ENCODE results near the gene PERCC1.
"Not testable (repeated sequence)": the region's sequence is repeated elsewhere in the genome, so short reads cannot be mapped to it uniquely, and the experiment has no call there.

PERCC1 gene

DNA sequence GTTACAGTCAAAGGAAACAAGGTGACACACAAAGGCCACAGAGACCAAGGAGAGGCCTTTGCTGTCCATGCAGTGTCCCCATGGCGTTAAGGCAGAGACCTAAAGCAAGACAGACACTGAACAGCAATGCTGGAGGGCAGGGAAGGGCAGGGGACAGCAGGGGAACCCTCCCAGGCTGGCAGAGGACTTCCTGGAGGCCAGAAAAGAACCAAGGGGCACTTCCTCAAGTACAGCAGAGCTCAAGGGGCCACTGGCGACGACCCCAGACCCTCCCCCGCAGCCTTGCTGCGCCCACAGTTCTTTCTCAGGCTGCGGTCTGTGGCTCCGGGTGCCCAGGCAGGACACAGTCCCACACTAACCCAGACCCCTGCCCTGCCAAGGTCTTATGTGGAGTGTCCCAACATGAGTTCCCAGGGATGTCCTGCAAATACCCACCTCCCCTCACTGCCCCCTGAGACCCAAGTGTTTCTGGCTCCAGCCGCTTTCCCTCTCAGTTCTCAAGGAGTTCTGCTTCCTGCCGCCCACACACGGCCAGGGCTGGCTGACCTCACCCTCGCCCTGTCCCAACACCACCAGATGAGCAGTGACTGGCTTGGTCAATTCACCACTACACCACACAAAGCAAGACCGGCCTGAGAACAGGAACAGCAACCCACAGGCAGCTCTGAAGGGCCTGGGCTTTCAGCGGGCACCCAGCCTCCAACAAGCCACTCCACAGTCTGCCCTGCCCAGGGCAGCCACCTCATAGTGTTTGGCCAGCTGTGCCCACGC lies 39.8 kb downstream of the PERCC1 start:
- DNase-seq: no peak

- DNase-seq: no peak
Observed at GRCh38 chr16:1471569-1472194, 40.8 kb downstream of the PERCC1 start.

- DNase-seq: no peak
Observed at GRCh38 chr16:1472974-1473373, 42.1 kb downstream of the PERCC1 start.

DNA sequence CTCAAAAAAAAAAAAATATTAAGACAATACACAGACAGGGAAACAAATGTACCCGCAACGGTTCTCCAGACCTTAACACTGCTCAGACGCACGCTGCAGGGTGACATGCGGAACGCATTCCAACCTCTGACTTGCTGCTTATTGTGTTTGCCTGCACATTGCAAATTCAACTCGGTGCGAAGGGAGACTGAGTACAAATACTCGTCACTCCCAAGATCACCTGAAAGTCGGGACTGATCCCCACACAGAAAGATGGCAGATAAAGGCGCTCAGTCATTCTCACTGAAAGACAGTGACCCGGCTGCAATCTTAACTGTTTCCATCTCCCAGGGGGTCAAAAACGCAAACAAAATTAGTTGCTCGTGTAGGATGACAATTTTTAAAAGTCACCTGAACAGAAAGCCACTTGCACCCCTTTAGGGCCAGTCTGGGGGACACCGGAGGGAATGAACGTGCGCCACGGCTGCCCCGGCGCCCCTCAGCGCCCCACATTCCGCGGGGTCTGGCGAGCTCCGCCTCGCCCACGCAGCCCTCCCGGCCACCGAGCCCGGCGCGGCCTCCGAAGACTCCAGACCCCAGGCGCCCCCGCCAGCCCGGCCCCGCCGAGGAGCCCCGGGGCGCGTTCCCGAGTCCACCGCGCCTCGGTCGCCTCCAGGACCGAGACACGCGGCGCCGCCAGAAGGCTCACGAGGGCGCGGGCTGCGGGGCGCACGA lies 43.4 kb downstream of the PERCC1 start:
- no peak for DNase-seq

DNA sequence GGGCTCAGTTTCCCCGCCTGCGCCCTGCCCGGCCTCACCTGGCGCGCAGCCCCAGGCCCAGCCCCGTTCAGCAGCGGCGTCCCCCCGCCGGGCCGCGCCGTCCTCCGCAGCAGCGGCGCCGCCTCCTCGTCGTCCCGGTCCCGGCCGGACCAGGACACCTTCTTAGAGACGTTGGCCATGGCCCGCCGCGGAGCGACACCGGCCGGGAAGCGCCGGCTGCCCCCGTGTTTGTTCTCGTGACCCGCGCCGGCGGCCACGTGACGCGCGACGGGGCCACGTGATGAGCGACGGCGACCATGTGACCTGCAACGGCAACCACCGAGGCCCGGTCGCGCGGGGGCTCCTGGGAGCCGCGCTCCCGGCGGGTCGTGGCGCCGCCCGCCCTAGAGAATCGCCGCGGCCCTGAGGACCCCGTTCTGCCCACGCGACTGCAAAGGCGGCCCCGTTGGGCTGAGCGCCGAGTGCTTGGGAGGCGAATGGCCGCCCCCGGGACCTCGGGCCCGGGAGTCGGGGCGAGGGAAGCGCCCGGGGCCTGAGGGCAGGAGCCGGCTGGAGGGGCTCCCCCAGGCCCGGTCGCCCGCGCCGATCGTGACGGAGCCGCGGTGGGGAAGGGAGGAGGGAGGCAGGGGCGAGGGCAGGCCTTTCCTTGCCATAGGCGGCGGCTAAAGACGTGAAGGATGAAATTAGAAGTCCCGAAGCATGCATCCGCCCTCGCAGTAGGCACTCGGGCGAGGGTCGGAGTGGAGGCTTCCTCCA lies 44.1 kb downstream of the PERCC1 start, which contains the start of gene CLCN7:
Gene CLCN7, minus strand, starts transcription at position 233 of the 756 bp plus-strand sequence. Its CDS starts 54 bp downstream, at position 179.
- DNase-seq: peak; percentile 86

- no peak for DNase-seq
Observed at GRCh38 chr16:1475552-1476114, 44.8 kb downstream of the PERCC1 start.

DNA sequence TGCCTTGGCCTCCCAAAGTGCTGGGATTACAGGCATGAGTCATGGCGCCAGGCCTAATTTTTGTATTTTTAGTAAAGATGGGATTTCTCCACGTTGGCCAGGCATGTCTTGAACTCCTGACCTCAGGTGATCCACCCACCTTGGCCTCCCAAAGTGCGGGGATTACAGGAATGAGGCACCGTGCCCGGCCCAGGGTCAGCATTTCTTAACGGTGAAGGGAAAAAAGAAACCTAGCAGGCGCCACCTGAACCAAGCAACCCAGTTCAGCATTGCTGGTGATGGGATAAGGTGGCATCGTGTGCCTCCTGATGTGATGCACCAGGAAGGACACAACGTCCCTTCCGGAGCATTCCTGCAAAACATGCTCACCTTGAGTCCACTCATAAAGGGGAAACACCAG lies 46.2 kb downstream of the PERCC1 start:
- DNase-seq: no peak

DNA sequence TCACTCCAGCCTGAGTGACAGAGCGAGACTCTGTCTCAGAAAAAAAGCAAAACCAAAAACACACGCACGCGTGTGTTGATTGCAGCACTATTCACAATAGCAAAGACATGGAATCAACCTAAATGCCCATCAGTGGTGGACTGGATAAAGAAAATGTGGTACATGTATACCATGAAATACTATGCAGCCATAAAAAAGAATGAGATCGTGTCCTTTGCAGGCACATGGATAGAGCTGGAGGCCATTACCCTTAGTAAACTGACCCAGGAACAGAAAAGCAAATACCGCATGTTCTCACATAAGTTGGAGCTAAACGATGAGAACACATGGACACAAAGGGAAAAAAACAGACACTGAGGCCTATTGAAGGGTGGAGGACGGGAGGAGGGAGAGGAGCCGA lies 48.1 kb downstream of the PERCC1 start:
- DNase-seq: not testable (repeated sequence)

GRCh38 chr16:1481906-1482835 lies 51.3 kb downstream of the PERCC1 start:
- DNase-seq: no peak
